22Rv1 (cell line): ENCODE data around the gene GTF3C2.

Experiments used
- H3K27ac ChIP-seq: fragments of 450-650 bp; 2 replicates; pipeline ENCODE4 v1.5.1; 2017
- CTCF ChIP-seq: fragments of 450-650 bp; IDR thresholded peaks from 2 replicates; pipeline ENCODE4 v1.5.1; 2017; ENCODE audit warnings: mild to moderate bottlenecking
- ZFX ChIP-seq: fragments of 450-650 bp; IDR thresholded peaks from 2 replicates; pipeline ENCODE4 v1.6.1; 2017; ENCODE audit warnings: antibody characterized with exemption, borderline replicate concordance

Gene GTF3C2

GRCh38 chr2:27280826-27281225 lies 75.7 kb downstream of the GTF3C2 start:
- TF ChIP-seq ZFX: no peak
- no peak for TF ChIP-seq CTCF
- no peak overlapping the region for H3K27ac ChIP-seq

- no peak overlapping the region for H3K27ac ChIP-seq
- TF ChIP-seq ZFX (no peak), CTCF (no peak)
These were observed 78.6 kb downstream of the GTF3C2 start for GRCh38 chr2:27278010-27278409.
